ENCODE measurements around the gene EPB41L1.
"Not testable (repeated sequence)": the region's sequence is repeated elsewhere in the genome, so short reads cannot be mapped to it uniquely, and the experiment has no call there.

EPB41L1 gene

DNA sequence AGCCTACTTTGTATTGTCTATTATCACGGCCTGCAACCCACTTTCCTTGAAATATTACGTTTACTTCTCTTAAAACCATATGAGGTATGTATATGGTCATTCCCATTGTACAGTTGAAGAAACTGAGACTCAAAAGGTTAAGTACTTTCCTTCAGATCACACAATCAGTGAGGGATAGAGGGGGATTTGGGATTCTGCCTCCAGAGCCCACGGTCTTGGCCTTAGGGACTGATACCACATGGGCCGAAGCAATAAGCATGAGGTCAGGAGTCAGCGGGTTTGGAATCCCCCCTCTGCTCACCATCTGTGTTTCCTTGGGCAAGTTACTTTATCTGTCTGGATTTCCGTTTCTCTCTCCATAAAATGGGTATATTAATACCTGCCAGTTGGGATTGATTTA is 19.4 kb upstream of the EPB41L1 start:
- no peaks in the 10 kb centered on the region for H4K20me1 ChIP-seq (ENCODE audit: insufficient read depth, low read length)
- H3K4me2 ChIP-seq (ENCODE audit: insufficient read depth, low read length): no peak overlapping the region
- no peaks in the 10 kb centered on the region for H3K4me1 ChIP-seq (ENCODE audit: insufficient read depth, low read length)
- ATAC-seq (ENCODE audit: insufficient read depth, low read depth): no peak
- H3K4me3 ChIP-seq (ENCODE audit: low read depth in 1 of 2, low read length in 2 of 2): no peak overlapping the region
- no peak for DNase-seq
- no peak overlapping the region for H3K9ac ChIP-seq (ENCODE audit: low read depth, low read length)
- no peaks in the 10 kb centered on the region for H3K9me3 ChIP-seq (ENCODE audit: insufficient read depth, low read length, severe bottlenecking)
- TF ChIP-seq EZH2 (IDR thresholded peaks at IDR 0.05; ENCODE audit: borderline replicate concordance, low read depth, low read length, severe bottlenecking): no peak
- TF ChIP-seq, protein P1, sequence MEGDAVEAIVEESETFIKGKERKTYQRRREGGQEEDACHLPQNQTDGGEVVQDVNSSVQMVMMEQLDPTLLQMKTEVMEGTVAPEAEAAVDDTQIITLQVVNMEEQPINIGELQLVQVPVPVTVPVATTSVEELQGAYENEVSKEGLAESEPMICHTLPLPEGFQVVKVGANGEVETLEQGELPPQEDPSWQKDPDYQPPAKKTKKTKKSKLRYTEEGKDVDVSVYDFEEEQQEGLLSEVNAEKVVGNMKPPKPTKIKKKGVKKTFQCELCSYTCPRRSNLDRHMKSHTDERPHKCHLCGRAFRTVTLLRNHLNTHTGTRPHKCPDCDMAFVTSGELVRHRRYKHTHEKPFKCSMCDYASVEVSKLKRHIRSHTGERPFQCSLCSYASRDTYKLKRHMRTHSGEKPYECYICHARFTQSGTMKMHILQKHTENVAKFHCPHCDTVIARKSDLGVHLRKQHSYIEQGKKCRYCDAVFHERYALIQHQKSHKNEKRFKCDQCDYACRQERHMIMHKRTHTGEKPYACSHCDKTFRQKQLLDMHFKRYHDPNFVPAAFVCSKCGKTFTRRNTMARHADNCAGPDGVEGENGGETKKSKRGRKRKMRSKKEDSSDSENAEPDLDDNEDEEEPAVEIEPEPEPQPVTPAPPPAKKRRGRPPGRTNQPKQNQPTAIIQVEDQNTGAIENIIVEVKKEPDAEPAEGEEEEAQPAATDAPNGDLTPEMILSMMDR (IDR thresholded peaks at IDR 0.05; ENCODE audit: borderline replicate concordance, extremely low read depth, low read length, poor library complexity, severe bottlenecking): no peak
- no peaks in the 10 kb centered on the region for H3K27me3 ChIP-seq (ENCODE audit: insufficient read depth, low read length, poor library complexity)
- no peaks in the 10 kb centered on the region for H3K36me3 ChIP-seq (ENCODE audit: insufficient read depth, low read length)
- H2AFZ ChIP-seq (ENCODE audit: low read depth, low read length): no peak overlapping the region
- no peaks in the 10 kb centered on the region for H3K79me2 ChIP-seq (ENCODE audit: insufficient read depth, low read length)
- H3K27ac ChIP-seq (ENCODE audit: low read length): no peak overlapping the region

DNA sequence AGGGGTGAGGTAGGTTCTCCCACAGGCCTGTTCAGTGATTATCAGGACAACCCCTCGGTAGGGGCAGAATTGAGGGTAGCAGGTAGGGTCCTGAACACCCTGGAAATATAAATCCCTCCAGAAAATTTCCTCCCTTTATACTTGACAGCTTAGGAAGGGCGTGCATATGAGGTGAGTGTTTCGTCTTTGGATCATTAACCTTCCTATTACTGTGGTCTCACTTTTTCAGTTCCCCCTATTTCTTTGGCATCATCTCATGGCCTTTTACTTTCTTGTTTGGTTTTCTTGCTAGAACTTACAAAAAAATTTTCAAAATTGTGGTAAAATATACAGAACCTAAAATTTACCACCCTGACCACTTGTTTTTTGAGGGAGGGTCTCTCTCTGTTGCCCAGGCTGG is 18.7 kb upstream of the EPB41L1 start:
- H3K36me3 ChIP-seq (ENCODE audit: insufficient read depth, low read length): no peaks in the 10 kb centered on the region
- H3K4me2 ChIP-seq (ENCODE audit: insufficient read depth, low read length): no peak overlapping the region
- H3K79me2 ChIP-seq (ENCODE audit: insufficient read depth, low read length): no peaks in the 10 kb centered on the region
- no peaks in the 10 kb centered on the region for H3K27me3 ChIP-seq (ENCODE audit: insufficient read depth, low read length, poor library complexity)
- no peak overlapping the region for H2AFZ ChIP-seq (ENCODE audit: low read depth, low read length)
- no peaks in the 10 kb centered on the region for H3K4me1 ChIP-seq (ENCODE audit: insufficient read depth, low read length)
- H3K27ac ChIP-seq (ENCODE audit: low read length): no peak overlapping the region
- H3K9me3 ChIP-seq (ENCODE audit: insufficient read depth, low read length, severe bottlenecking): no peaks in the 10 kb centered on the region
- DNase-seq (no peak), ATAC-seq (ENCODE audit: insufficient read depth, low read depth) (no peak)
- no peak overlapping the region for H3K9ac ChIP-seq (ENCODE audit: low read depth, low read length)
- no peak for TF ChIP-seq EZH2 (IDR thresholded peaks at IDR 0.05; ENCODE audit: borderline replicate concordance, low read depth, low read length, severe bottlenecking)
- TF ChIP-seq, protein P1 (IDR thresholded peaks at IDR 0.05; ENCODE audit: borderline replicate concordance, extremely low read depth, low read length, poor library complexity, severe bottlenecking): no peak
- no peak overlapping the region for H3K4me3 ChIP-seq (ENCODE audit: low read depth in 1 of 2, low read length in 2 of 2)
- H4K20me1 ChIP-seq (ENCODE audit: insufficient read depth, low read length): no peaks in the 10 kb centered on the region

DNA sequence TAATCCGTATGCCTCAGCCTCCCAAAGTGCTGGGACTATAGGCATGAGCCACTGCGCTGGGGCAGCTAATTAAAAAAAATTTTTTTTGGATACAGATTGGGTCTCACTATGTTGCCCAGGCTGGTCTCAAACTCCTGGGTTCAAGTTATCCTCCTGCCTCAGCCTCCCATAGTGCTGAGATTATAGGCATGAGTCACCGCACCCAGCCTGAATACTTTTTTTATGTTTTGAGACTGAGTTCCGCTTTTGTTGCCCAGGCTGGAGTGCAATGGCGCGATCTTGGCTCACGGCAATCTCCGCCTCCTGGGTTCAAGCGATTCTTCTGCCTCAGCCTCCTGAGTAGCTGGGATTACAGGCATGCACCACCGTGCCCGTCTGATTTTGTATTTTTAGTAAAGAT is 17.2 kb upstream of the EPB41L1 start:
- H3K4me2 ChIP-seq (ENCODE audit: insufficient read depth, low read length); H3K36me3 ChIP-seq (ENCODE audit: insufficient read depth, low read length); H3K27ac ChIP-seq (ENCODE audit: low read length); H3K79me2 ChIP-seq (ENCODE audit: insufficient read depth, low read length); H2AFZ ChIP-seq (ENCODE audit: low read depth, low read length); DNase-seq; H3K9ac ChIP-seq (ENCODE audit: low read depth, low read length); H3K27me3 ChIP-seq (ENCODE audit: insufficient read depth, low read length, poor library complexity); H3K9me3 ChIP-seq (ENCODE audit: insufficient read depth, low read length, severe bottlenecking); H4K20me1 ChIP-seq (ENCODE audit: insufficient read depth, low read length); H3K4me3 ChIP-seq (ENCODE audit: low read depth in 1 of 2, low read length in 2 of 2); H3K4me1 ChIP-seq (ENCODE audit: insufficient read depth, low read length); ATAC-seq (ENCODE audit: insufficient read depth, low read depth): not testable (repeated sequence)

DNA sequence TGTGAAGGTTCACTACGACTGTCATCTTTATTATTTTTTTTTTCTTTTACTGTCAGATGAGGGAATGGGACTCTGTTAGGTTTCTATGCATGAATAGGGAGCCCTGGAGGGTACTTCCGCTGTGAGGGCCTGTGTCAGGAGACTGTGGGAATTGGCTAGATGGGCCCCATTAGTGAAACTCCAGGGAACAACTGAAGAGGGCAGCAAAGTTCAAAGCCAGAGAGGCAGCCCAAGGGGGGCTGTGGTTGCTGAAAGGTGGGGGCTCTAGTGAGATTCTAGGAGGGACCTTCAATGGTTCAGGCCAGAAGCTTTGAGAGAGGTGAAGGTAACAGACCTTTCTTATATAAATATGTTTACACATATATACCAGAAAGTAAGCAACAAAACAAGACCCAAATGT is 13.2 kb upstream of the EPB41L1 start:
- Histone ChIP-seq H4K20me1 (ENCODE audit: insufficient read depth, low read length) (no peaks in the 10 kb centered on the region), H3K79me2 (ENCODE audit: insufficient read depth, low read length) (no peaks in the 10 kb centered on the region), H3K4me2 (ENCODE audit: insufficient read depth, low read length) (no peak overlapping the region), H3K9me3 (ENCODE audit: insufficient read depth, low read length, severe bottlenecking) (no peaks in the 10 kb centered on the region), H3K4me3 (ENCODE audit: low read depth in 1 of 2, low read length in 2 of 2) (no peak overlapping the region), H3K9ac (ENCODE audit: low read depth, low read length) (no peak overlapping the region), H2AFZ (ENCODE audit: low read depth, low read length) (no peak overlapping the region), H3K27me3 (ENCODE audit: insufficient read depth, low read length, poor library complexity) (no peaks in the 10 kb centered on the region), H3K4me1 (ENCODE audit: insufficient read depth, low read length) (no peaks in the 10 kb centered on the region), H3K36me3 (ENCODE audit: insufficient read depth, low read length) (no peaks in the 10 kb centered on the region), H3K27ac (ENCODE audit: low read length) (no peak overlapping the region)
- ATAC-seq (ENCODE audit: insufficient read depth, low read depth) (no peak), DNase-seq (no peak)
- no peak for TF ChIP-seq EZH2 (IDR thresholded peaks at IDR 0.05; ENCODE audit: borderline replicate concordance, low read depth, low read length, severe bottlenecking)
- TF ChIP-seq, protein P1 (IDR thresholded peaks at IDR 0.05; ENCODE audit: borderline replicate concordance, extremely low read depth, low read length, poor library complexity, severe bottlenecking): no peak

All from DND-41 (cell line).